ENCODE results near the gene PID1. TPM values are rescaled to one million over a fixed set of nuclear protein-coding genes. Genes with fewer than 3 reads are reported as not detected.

The PID1 gene
- total RNA-seq, 1 donor from 2014 or later: under 0.01 TPM

DNA sequence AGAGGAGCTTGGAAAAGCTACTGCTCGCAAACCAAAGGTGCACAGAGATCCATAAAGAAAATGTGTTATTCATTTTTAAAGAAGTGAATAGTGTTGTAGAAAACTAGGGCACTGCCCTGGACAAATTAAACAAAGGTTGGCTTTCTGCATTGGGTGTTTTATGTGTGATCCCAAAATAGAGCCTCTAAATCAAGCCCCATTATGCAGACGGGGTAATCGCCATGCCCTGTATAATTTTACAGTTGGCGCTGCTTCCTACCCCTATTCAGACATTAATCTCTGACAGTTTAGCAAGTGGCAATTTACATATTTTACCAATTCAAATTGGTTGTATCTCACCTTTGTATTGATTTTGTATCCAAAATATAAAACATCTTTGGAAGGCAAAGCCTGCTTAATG is 109.1 kb downstream of the PID1 start:
- no peak for DNase-seq

DNA sequence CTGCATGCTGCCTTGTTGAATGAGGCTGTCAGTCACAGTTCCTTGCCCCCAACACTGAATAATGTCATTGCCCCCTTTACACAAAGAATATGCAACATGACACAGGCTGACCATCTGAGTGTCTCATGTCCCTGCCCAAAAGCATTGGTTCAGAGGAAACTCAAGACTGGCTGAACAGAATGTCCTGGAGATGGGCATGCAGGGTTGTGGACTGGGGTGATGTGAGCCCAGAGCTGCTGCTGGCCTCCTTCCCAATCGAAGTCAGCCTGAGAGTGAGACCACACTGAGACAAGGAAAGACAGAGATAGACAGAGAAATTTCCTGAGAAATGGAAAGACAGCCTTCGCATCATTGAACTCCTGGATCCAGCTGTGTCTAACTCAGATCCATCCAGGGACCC is 110.1 kb downstream of the PID1 start:
- DNase-seq: no peak

DNA sequence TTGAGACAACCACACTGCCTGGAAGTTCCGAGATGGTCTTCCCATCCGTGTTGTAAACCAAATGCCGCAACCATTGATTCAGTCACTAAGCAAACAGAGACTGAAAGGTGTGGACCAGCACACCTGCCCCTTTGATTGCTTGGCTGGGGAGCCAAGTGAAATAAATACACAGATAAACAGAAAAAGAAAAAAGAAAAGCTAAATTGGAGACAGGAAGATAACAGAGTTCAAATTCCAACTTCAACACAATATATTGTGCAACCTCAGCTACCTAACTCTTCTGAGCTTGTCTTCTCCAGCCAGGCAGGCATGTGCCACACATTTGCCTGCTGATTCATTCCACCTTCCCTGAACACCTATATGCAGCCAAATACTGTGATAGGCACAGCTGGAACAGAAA is 110.9 kb downstream of the PID1 start:
- DNase-seq: no peak

DNA sequence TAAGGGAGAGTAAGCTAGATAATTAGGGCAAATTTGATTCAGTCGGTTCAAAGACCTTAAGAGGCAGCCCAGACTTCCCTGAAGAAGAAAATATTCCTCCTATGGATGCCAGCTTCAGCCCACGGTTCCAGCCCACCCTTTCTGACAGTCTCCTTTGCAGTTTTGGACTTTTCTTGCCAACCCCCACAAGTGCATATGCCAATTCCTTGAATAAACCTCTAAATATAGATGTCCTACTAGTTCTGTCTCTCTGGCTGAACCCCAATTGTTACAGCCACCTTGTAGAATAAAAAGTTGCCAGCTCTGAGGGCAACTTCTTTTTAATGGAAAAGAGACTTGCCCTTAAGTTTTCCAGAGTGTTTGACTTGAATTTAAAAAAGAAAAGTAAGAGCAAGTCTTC is 111.7 kb downstream of the PID1 start:
- no peak for DNase-seq

DNA sequence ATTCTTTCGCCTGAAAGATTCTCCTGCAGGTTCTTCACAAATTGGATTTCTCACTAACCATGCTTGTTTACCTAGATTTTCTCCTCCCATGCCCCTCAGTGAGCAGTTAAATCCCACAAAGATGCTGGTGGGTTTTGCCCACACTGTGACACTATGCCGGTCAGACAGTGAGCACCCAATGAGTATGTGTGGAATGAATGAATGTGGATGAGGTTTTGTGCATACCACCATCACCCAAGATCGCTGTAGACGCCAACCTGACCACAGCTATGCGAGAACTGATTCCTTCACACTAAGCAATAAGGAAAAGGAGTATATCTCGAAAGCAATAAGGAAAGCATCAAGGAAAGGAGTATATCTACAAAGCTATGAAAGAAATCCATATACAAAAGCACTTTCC is 116.7 kb downstream of the PID1 start:
- no peak for DNase-seq

DNA sequence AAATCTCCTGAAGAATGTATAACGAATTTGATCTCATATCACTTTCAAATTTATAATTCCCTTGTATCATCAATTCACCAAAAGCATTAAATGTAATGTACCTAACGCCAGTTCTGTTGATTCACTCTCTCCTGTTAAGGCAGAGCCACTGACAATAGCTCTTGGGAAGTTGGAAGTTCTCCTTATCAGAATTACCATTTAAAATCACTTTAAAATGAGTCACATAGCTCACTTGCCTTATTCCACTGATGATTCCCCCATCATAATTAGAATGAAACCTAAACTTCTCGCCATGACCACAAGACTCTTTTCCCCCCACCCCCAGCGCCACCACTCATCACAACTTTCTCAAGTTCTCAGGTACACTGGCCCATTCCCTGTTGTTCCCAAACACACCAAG is 117.1 kb downstream of the PID1 start:
- DNase-seq: no peak

DNA sequence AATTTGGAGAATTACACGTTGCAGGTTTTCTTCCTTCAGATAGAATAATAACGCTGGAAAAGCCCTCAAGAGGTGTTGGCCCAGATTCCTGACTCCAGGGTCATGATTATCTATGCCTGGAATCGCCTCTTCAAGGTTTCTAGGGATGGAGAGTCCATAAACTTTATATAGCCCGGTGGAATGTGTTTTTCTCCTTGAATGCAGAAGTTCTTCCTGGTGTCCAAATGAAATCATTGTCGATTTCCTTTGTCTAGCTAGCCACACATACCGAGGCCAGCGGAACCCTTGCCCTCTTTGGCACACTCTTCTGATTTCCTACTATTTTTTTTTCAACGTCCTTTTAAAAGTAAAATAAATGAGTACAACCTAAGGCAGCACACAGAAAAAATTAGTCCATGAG is 117.8 kb downstream of the PID1 start:
- DNase-seq: no peak

DNA sequence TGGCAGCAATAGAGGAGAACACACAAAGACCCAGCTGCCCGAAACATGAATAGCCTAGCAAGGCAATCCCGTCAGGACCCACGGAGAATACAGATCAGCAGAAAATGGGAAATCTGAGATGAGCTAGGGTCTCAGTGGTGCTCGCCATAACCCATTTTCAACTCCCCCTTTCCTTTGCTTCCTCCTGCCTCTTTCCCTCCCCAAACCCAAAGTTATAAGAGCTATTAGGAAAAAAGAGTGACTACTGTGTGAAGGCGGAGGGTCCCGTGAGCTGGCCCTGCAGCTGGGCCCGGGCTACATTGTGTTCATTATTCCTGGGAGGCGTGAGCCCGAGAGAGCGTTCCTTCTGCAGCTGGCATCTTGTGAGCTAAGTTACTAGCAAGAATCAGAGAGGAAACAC is 118.4 kb downstream of the PID1 start:
- DNase-seq: no peak

DNA sequence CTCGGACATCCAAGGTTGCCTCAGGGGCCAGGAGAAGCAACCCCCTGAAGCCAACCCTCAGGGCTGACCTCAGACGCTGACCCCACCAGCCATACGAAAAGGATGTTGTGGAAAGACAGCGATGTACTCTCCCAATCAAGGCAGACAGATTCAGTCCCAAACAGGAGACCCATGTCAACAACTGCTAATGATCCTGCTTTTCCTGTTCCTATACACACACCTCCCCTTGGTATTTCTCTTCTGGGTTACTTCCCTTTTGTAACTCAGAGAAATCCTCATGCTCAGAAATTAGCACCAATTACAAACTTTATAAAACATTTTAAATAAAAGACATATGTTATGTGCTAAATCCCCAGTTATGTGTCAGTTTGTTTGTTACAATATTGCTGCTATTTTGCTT is 120.8 kb downstream of the PID1 start:
- no peak for DNase-seq

DNA sequence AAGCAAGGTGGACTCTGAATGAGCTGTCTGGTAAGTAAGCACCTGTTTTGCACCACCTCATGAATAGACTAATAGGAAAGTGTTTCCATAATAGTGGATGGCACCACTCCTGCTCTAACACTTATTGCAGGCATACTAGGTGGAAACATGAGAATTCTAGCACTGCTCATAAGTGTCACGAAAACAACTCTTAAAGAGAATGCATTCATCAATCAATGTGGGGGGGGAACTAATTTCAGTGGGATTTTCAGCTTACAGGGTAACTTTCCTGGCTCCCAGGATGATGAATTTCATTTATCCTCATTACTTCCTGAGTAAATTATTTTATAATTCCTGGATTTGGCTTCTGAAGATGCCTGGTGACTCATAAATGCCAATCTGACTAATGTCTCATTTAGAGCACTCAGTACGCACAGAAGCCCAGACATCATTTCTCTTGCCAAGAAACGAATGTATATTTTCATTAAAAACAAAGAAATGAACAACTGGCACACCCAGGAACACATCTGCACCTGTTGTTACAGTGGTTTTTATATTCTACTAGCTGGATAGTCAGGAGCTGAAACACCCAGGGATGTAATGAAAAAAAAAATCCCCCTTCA is 129.6 kb downstream of the PID1 start:
- no peak for DNase-seq

DNA sequence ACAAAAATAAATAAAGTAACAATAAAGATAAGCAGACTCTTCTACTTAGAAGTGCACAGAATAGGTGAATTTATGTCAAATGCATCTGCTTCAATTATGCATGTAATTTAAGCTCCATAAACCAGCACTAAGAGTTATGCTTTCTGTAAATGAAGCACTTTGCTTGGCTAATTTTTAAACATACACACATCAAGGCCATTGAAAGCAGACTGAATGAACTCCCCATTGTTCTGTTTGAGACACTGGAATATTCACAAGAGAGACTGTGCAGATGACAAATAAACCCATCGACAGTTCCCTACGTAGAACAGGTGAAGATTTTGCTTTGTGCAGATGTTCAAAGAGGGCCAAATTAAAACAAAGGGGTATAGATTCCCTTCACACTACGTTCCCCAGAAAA is 133.4 kb downstream of the PID1 start:
- no peak for DNase-seq

DNA sequence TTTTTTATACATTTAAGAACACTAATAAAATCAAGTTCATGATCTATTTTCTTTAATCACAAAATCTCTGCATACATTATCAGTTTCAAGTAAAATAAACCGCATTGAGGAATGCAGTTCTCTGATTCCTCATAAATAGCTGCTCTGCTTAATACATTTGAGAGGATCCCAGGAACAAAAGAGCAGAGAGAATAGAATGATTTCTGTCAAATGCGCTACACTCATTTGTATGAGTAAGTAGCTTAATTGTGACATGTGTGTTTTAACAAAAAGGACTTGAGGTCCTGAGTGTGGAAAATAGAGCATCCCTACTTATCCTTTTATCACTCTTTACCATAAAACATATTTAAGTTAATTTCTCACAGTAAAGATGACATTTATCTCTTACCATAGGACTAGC is 134.0 kb downstream of the PID1 start:
- no peak for DNase-seq

DNA sequence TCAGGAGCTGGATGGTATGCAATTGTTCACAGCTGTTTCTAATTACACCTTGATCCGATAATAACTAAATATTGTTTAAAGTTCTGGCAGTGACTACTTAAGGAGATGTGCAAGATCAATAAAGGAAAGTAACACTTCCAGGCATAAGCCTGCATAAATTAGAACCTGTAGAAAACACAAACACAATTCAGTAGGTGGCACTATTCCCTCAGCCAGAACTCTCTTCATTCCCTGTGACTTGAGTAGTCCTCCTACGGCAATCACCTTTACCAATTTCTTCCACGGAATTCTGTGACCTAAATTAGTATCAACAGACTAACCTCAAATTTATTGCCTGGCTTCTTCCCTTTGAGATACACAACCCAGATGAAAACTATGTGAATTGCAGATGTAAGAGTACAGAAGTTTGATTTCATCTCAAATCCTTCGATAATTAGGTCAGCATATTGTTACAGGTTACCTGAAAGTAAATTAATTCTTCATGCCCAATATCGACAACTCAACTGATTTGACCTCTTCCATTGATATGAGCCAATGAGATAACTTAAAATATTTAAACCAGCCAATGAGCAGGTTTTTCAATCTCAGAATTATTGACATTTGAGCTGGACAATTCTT is 137.8 kb downstream of the PID1 start:
- peak; percentile 17 for DNase-seq

DNA sequence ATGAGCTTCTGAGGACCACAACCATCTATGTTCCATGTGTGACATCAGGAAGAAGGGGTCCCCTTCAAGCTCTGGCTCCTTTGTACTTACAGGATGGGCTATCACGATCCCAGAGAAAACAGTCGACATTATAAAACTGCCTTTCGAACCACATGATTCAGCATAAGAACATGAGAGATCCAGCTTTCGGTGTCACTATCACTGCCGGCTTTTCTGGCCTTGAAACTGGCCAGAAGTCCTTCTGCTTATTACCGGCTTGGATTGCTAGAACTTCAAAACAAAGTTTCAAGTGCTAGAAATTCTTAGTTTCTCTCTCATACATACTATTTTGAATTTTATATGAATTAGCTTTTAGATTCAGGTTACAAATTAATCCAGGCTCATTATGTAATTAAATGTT is 138.9 kb downstream of the PID1 start:
- no peak for DNase-seq

DNA sequence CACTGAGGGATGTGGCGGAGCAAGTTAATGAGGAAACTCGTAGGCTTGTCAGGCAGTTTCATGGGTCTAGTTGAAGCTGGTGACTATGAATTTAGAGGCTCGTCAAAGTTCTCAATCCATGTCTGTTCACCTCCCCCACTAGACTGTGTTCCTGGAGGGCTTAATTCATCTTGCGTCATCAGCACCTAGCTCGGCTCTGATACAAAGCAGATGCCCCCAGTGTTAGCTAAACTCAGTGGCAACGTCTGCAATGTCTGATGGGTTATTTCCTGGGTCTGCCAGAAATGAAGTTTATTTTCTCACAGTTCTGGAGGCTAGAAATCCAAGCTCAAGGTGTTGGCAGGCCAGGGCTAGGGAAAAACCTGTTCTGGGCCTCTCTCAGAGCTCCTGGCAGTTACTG is 140.6 kb downstream of the PID1 start:
- DNase-seq: no peak

DNA sequence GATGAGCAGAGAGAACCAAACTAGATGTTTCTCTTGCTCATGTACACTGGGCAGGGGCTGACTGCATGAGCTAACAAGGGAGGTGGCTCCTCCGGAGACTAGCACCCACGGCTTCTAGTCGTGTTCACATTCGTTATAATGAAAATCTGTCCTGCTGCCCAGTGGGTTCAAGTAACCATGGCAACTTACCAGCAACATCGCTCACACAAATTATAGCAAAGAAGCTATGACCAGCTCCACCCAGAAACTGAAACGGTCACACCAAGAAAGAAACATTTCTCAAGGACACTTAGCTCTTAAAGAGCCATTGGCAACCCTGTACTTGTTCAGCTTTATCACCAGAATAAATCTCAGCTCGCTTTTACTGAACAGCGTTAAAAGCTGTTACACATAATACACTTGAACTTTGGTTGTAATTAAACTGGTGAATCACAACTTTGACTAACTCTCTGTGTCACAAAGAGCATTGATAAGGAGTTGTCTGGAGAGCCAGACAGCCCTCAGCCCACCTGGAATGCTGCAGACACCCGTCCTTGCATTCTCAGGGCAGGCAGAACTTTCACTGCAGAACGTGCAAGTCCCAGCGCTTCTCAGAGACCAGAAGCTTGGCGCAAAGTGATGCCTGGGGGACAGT is 141.2 kb downstream of the PID1 start:
- no peak for DNase-seq

DNA sequence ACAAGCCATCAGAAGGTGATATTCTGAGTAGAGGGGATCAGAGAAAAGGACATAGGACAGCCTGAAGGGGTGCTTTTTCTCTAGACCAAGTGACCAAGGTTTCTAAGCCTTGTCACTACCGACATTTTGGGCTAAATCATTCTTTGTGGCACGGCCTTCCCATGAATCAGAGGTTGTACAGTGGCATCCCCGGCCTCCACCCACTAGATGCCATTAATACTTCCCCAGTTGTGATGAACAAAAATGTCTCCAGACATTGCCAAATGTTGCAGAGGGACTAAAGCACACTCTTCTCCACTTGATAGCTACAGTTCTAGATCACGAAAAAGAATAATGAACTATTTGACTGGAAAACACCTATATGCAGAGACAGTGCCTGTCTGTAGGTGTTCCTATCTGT is 143.6 kb downstream of the PID1 start:
- no peak for DNase-seq

DNA sequence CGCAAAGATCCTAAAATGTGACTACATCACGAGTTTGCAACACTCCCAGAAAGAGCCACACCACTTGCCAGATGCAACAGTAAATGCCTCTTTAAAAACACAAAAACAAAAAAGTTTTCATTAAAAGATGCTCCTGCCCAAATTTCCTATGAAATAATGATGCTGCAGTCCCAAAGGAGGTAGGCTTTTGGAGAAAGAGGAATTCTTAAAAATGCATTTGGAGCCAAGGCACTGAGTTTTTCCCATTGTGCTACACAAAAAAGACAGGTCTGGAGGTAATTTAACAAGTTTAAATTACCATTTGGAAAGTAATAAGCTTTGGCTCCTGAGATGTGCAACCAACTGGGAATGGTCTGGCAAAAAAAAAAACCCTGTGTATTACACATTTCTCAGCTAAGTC is 145.0 kb downstream of the PID1 start:
- no peak for DNase-seq

DNA sequence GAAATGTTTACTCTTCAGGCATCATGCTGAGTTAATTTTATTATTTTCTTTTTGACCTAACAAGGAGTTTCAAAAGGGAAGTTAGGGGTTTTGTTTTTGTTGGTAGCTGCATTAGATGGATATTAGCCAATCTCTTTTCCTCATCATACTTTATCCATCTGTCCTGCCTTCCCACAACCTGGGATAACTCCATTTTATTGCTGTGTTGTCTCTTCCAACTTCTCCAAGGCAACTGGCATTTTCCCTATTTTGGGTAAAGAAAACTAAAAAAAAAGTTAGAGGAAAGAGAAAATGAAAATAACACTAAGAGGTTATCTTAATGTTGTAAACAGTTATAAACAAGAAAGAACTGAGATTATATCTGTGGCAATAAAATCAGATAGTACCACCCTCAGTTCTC is 147.0 kb downstream of the PID1 start:
- DNase-seq: no peak

DNA sequence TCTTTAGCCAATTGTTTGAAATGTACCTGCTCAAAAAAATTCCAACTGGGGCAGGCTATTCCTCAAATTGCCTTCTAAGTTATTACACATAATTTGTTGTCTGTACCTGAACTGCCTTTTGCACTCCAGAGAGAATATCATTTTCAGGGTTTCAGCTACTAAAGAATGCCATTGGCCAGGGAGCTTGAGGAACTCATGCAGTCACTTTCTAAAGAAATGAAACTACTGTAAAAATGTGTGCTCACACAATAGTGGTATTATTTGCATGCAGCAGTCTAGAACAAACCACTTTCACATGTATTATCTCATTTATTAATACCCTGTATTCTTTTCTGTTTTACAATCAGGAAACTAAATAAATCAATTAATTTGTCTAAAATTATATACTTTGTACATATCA is 152.2 kb downstream of the PID1 start:
- DNase-seq: no peak

DNA sequence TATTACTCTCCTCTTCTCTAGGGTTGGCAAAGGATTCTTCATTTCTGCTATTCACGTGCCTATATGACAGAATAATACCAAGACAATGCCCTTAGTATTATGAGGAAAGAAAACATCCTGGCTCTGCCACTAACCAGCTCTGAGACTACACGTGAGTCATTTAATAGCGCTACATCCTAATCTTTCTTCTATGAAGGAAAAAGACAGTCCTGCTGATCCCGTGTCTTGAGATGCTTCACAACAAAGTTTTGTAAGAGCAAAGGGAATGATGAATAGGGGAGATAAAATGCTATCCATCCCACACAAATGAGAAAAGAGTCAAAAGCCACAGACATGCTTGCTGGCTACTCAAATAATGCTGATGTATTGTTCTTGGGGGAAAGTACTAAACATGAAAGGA is 152.8 kb downstream of the PID1 start:
- DNase-seq: no peak

DNA sequence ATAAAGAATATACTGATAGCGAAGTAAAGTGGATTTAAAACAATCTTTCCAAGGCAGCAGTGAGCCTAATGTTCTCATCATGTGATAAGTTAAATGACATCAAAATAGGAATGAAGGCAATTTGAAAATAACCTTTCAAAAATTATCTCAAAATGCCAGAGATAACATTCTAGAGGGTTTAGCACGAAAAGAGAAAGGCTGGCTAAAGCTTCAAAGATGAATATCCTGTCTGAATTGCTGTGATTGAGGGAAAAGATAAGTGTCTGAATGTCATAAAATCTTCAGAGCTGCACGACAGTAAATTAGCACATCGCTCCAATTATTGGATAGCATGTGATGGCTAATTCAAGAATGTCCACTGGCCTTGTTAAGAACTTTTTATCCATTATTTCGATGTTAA is 159.3 kb downstream of the PID1 start:
- DNase-seq: no peak

DNA sequence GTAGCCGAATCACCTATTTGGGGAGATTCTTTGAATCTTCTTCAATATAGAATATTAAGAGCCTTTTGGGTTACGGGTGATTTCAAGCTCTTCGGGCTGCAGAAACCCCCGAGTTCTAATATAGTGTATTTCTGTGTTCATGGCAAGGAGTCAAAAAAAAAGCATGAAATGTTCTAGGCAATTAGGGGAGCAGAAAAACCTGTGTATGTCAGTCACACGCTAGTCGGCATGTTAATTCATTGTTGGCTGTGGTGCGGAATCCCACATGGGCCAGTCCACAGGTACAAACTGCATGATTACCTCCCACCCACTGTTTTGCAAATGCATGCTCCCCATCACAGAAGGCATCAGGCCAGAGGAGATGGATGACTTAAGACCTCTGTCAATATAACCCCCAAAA is 161.9 kb downstream of the PID1 start:
- no peak for DNase-seq

DNA sequence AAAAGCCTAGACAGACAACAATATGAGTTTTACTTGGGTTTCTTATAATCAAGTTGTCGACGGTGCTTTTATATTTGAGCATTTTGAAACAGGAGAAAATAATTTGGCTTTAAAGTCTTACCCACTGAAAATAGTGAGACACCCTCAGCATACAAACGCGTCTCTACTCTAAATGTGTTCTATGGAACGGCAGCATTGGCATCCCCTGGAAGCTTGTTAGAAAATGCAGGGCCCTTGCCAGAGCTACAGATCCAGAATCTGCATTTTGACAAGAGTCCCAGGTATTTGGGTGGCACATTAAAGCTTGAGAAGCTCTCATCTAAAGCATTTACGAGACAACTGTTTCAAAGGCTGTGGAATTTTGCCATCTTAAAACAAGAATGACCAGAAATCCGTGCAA is 163.5 kb downstream of the PID1 start:
- DNase-seq: no peak

DNA sequence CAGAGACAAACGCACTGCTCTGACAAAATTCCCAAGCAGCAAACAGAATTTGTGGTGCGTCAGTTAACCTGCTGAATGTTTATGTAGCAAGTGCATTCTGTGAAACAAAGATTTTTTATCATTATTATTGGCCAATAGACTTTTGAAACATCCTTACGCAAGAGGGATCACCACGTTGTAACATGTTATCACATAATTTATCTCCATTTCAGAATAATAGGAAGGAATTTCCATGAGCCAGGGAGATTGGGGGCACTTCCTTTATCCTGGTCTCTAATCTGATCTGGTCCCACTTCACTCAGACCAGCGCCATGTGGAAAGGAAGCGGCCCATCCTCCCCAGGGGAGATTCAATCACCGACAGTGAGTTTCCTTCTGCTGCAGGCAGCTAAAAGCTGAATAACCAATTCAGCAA is 166.1 kb downstream of the PID1 start:
- DNase-seq: no peak
